ENCODE measurements around the gene GANC. TPM values are rescaled to one million over a fixed set of nuclear protein-coding genes. Genes with fewer than 3 reads are reported as not detected.

The GANC gene
- total RNA-seq, 6 donors from 2014 or later, result 67.3 to 295 (median 99.8) TPM

GRCh38 chr15:42279234-42279723, 6.3 kb downstream of the GANC start:
- 47 to 58% methylated on average over 3 of the region's 3 CpGs for WGBS, 2 donors
- peak overlapping the region in 1 of 4 donors; percentile 13 for H3K27ac ChIP-seq
- H3K27me3 ChIP-seq, result no peaks in the 10 kb centered on the region
- H3K4me1 ChIP-seq, result peaks cover 13 to 27% (median 18%) of the 10 kb centered on the region in 4 donors
- DNase-seq (no peak), ATAC-seq (ENCODE audit: low FRiP score in 2 of 2) (peak; percentile 51 to 73)
- no peak for TF ChIP-seq POLR2AphosphoS5 (IDR thresholded peaks at IDR 0.05)
- no peak for TF ChIP-seq POLR2A (IDR thresholded peaks at IDR 0.05)
- no peak overlapping the region for H3K4me3 ChIP-seq
- H3K9me3 ChIP-seq, result no peaks in the 10 kb centered on the region
- peaks cover 11 to 60% (median 29%) of the 10 kb centered on the region in 4 donors for H3K36me3 ChIP-seq

DNA sequence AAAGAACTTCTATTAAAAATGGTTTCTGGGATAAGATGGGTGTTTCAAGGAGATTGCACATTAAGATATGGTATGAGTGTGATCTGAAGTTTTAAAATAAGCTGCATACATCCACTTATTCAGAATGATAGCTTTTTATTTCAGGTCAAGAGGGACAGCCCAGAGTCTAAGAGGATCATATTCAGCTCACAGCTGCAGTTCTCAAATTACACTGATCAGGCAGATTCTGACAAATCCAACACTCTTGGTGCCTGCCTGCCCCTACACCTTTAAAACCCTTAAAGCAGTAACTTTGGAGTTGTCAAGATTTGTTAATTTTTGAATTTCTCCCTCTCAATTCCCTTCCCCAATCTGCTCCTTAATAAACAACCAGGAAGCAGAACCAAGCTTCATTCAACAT, 9.3 kb downstream of the GANC start:
- H3K27ac ChIP-seq, result peak overlapping the region in 1 of 4 donors; percentile 16
- peaks cover 11 to 63% (median 29%) of the 10 kb centered on the region in 4 donors for H3K36me3 ChIP-seq
- H3K9me3 ChIP-seq, result no peaks in the 10 kb centered on the region
- ATAC-seq (ENCODE audit: low FRiP score in 2 of 2) (no peak), DNase-seq (no peak)
- peaks cover 0 to 20% (median 8%) of the 10 kb centered on the region in 4 donors for H3K4me1 ChIP-seq
- TF ChIP-seq POLR2AphosphoS5 (IDR thresholded peaks at IDR 0.05) (no peak), CTCF (IDR thresholded peaks at IDR 0.05) (no peak), POLR2A (IDR thresholded peaks at IDR 0.05) (no peak), EP300 (IDR thresholded peaks at IDR 0.05) (no peak)
- no peak overlapping the region for H3K4me3 ChIP-seq
- no peaks in the 10 kb centered on the region for H3K27me3 ChIP-seq

DNA sequence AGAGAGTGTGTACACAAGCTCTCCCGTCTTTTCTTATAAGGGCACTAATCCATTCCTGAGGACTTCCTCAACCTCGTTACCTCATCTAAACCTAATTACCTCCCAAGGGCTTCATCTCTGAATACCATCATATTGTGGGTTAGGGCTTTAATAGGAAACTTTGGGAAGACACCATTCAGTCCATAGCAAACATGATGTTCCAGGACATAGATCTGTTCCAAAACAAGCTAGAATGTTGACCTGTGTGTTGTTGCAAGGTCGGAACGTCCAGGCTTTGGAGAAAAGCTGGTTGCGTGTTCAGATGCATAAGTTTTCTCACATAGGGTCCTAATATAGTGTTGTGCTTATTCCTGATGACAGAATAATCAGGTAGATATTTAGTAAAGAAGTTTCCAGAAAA, 9.9 kb downstream of the GANC start:
- Histone ChIP-seq H3K36me3 (peaks cover 11 to 64% (median 29%) of the 10 kb centered on the region in 4 donors), H3K4me1 (peaks cover 0 to 20% (median 8%) of the 10 kb centered on the region in 4 donors), H3K27me3 (no peaks in the 10 kb centered on the region), H3K9me3 (no peaks in the 10 kb centered on the region), H3K27ac (peak overlapping the region in 1 of 4 donors; percentile 16), H3K4me3 (no peak overlapping the region)
- no peak for ATAC-seq (ENCODE audit: low FRiP score in 2 of 2)
- TF ChIP-seq POLR2A (IDR thresholded peaks at IDR 0.05), result no peak
- no peak for TF ChIP-seq CTCF (IDR thresholded peaks at IDR 0.05)
- no peak for TF ChIP-seq EP300 (IDR thresholded peaks at IDR 0.05)
- no peak for TF ChIP-seq POLR2AphosphoS5 (IDR thresholded peaks at IDR 0.05)
- no peak for DNase-seq
- WGBS, 2 donors, result 60 to 67% methylated on average over 5 of the region's 5 CpGs

GRCh38 chr15:42283671-42284070, 10.7 kb downstream of the GANC start:
- DNase-seq (no peak), ATAC-seq (ENCODE audit: low FRiP score in 2 of 2) (no peak)
- Histone ChIP-seq H3K27me3 (no peaks in the 10 kb centered on the region), H3K4me3 (no peak overlapping the region), H3K4me1 (peaks cover 0 to 20% (median 8%) of the 10 kb centered on the region in 4 donors), H3K36me3 (peaks cover 11 to 63% (median 28%) of the 10 kb centered on the region in 4 donors), H3K27ac (no peak overlapping the region), H3K9me3 (no peaks in the 10 kb centered on the region)
- TF ChIP-seq POLR2A (IDR thresholded peaks at IDR 0.05) (no peak), POLR2AphosphoS5 (IDR thresholded peaks at IDR 0.05) (no peak), EP300 (IDR thresholded peaks at IDR 0.05) (no peak), CTCF (IDR thresholded peaks at IDR 0.05) (no peak)
- 83 to 98% methylated on average over 2 to 3 of the region's 3 CpGs for WGBS, 2 donors

- Histone ChIP-seq H3K36me3 (peaks cover 11 to 62% (median 27%) of the 10 kb centered on the region in 4 donors), H3K4me1 (peaks cover 0 to 20% (median 7%) of the 10 kb centered on the region in 4 donors), H3K27ac (peak overlapping the region in 1 of 4 donors; percentile 61), H3K9me3 (no peaks in the 10 kb centered on the region), H3K27me3 (no peaks in the 10 kb centered on the region), H3K4me3 (no peak overlapping the region)
- no peak for ATAC-seq (ENCODE audit: low FRiP score in 2 of 2)
- TF ChIP-seq POLR2A (IDR thresholded peaks at IDR 0.05) (no peak), CTCF (IDR thresholded peaks at IDR 0.05) (no peak), POLR2AphosphoS5 (IDR thresholded peaks at IDR 0.05) (no peak), EP300 (IDR thresholded peaks at IDR 0.05) (no peak)
- no peak for DNase-seq
Observed at GRCh38 chr15:42284551-42284950, 11.6 kb downstream of the GANC start.

All from upper lobe of left lung (tissue), 6 donors.